Psoas muscle (tissue), 8 donors: ENCODE measurements around the gene SLC15A5. TPM values are rescaled to one million over a fixed set of nuclear protein-coding genes. Genes with fewer than 3 reads are reported as not detected.

Experiments used
- ATAC-seq, 4 donors: fragments of 200-7000 bp; cut with Tn5 transposase; one replicate each; pipeline ENCODE4 v1.9.1; 2020; ENCODE audit warnings: moderate library complexity in 3 of 4, mild to moderate bottlenecking in 2 of 4
- DNase-seq, 2 donors: peaks; one replicate each; pipeline ENCODE4 v3.0.0-alpha.2; 2020
- H3K27ac ChIP-seq: fragments of 200-600 bp; one replicate; pipeline ENCODE4 v1.8.0; 2022
- H3K27me3 ChIP-seq, 3 donors: fragments of 200-600 bp in 1 of 3; one replicate each; pipeline versions ENCODE4 v1.6.1 to v1.8.0; 2013 to 2022; ENCODE audit warnings: low read length in 2 of 3, mild to moderate bottlenecking in 2 of 3, moderate library complexity in 1 of 3; ENCODE audit not compliant: insufficient read depth in 3 of 3
- H3K36me3 ChIP-seq, 2 donors: fragments of 200-600 bp in 1 of 2; one replicate each; pipeline versions ENCODE4 v1.6.1 to v1.8.0; 2013 to 2022; ENCODE audit warnings: low read depth in 1 of 2, mild to moderate bottlenecking in 1 of 2, moderate library complexity in 1 of 2; ENCODE audit not compliant: insufficient read depth in 1 of 2
- H3K4me1 ChIP-seq: fragments of 200-600 bp; one replicate; pipeline ENCODE4 v1.8.0; 2022
- H3K4me3 ChIP-seq: fragments of 200-600 bp; one replicate; pipeline ENCODE4 v1.8.0; 2022; ENCODE audit warnings: mild to moderate bottlenecking
- H3K9me3 ChIP-seq: fragments of 200-600 bp; one replicate; pipeline ENCODE4 v1.8.0; 2022
- WGBS, 3 donors: extraction: QIAGEN DNeasy Blood & Tissue Kit; methylation state at CpG; one replicate each; pipeline versions ENCODE4 v1.1.6 to v1.1.7; 2013; 5-methylcytosine and 5-hydroxymethylcytosine counted together
- intact Hi-C, 2 donors: fragments of 100-400 bp; cut with DNase I; formaldehyde crosslinking; loops; one replicate each; pipeline versions ENCODE4 v1.11.0 to v1.14.2; 2022
- polyA plus RNA-seq, 3 donors: library from polyadenylated mRNA; stranded (reverse); fragments of 200-250 nt; gene quantifications; one replicate each; pipeline ENCODE4 v1.2.3, GENCODE V29; 2013
- total RNA-seq, 4 donors: library from RNA; stranded (reverse); fragmentation: NEBNext Ultra II Directional in 2 of 4; extraction: Animal tissue kit (Norgen Biotek cat#: 25700) in 2 of 4; gene quantifications; one replicate each; pipeline versions ENCODE4 v1.2.1 to v1.2.4, GENCODE V29; 2021 to 2023
- TF ChIP-seq, protein P1 (sequence below): fragments of 200-600 bp; IDR thresholded peaks from one replicate; pipeline ENCODE4 v1.8.0; 2022; ENCODE audit warnings: antibody characterized with exemption
- donor health status: healthy with polysubstance abuse.
- donor health status: DM: no; HTN: no; CAD: no; lungs with moderate emphysema.
- donor health status: Bipolar disorder and iron deficiency.
- donor health status: healthy.
- donor health status: DM: yes; HTN: yes; CAD: no.
- donor health status: DM: no; HTN: no; CAD: no.
- donor health status: DM: no; HTN: no; CAD: no.
- donor health status: DM: yes; HTN: yes; CAD: no.

SLC15A5 gene
- total and polyA plus RNA-seq, 7 donors, result not detected

DNA sequence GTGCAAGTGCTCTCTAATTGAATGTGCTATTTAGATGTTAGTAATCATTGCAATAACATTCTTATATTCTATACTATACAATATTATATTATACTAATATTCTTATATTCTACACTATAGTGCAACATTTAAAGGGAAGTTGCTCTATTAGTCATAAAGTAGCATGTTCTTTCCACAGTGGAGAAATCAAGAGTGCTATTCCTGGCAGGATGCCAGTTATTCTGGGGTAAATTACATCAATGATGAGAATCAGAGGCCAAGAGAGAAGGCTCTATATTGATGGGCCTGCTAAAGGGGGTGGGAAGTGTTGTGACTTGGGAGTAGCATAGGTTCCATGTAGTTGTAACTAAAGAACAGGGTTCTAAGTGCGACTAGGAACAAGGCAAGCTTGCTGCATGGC, 121.5 kb downstream of the SLC15A5 start:
- H3K27ac ChIP-seq, result no peak overlapping the region
- no peak overlapping the region for H3K4me3 ChIP-seq
- no peaks in the 10 kb centered on the region for H3K36me3 ChIP-seq
- no peaks in the 10 kb centered on the region for H3K27me3 ChIP-seq
- ATAC-seq (no peak), DNase-seq (no peak)
- H3K9me3 ChIP-seq, result no peaks in the 10 kb centered on the region
- H3K4me1 ChIP-seq, result no peaks in the 10 kb centered on the region
- intact Hi-C loops, result no loop called here
- 89 to 100% (median 94%) methylated on average over 1 of the region's 1 CpG for WGBS, 3 donors
- TF ChIP-seq, protein P1, sequence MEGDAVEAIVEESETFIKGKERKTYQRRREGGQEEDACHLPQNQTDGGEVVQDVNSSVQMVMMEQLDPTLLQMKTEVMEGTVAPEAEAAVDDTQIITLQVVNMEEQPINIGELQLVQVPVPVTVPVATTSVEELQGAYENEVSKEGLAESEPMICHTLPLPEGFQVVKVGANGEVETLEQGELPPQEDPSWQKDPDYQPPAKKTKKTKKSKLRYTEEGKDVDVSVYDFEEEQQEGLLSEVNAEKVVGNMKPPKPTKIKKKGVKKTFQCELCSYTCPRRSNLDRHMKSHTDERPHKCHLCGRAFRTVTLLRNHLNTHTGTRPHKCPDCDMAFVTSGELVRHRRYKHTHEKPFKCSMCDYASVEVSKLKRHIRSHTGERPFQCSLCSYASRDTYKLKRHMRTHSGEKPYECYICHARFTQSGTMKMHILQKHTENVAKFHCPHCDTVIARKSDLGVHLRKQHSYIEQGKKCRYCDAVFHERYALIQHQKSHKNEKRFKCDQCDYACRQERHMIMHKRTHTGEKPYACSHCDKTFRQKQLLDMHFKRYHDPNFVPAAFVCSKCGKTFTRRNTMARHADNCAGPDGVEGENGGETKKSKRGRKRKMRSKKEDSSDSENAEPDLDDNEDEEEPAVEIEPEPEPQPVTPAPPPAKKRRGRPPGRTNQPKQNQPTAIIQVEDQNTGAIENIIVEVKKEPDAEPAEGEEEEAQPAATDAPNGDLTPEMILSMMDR, result no peak

DNA sequence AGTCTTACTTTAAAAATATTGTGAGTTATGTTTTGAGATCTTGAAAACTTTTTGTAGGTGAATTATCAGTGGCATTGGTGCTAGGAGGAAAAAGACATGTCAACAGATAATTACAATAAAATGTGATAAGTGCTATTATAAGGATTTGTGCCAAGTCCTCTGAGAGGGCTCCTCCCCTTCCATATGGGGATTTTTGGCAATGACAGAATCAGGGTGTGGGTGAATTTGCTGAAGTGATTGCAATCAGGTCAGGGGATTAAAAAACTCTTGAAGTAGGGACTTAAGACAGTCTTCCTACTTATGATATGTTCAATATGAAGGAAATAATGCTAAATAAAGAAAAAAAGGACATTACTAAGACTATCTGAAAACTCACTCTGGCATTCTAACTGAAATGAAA, 122.5 kb downstream of the SLC15A5 start:
- ATAC-seq (no peak), DNase-seq (no peak)
- intact Hi-C loops, result no loop called here
- TF ChIP-seq, protein P1, result no peak
- no peak overlapping the region for H3K27ac ChIP-seq
- H3K36me3 ChIP-seq, result no peaks in the 10 kb centered on the region
- H3K4me1 ChIP-seq, result no peaks in the 10 kb centered on the region
- no peak overlapping the region for H3K4me3 ChIP-seq
- no peaks in the 10 kb centered on the region for H3K9me3 ChIP-seq
- no peaks in the 10 kb centered on the region for H3K27me3 ChIP-seq

DNA sequence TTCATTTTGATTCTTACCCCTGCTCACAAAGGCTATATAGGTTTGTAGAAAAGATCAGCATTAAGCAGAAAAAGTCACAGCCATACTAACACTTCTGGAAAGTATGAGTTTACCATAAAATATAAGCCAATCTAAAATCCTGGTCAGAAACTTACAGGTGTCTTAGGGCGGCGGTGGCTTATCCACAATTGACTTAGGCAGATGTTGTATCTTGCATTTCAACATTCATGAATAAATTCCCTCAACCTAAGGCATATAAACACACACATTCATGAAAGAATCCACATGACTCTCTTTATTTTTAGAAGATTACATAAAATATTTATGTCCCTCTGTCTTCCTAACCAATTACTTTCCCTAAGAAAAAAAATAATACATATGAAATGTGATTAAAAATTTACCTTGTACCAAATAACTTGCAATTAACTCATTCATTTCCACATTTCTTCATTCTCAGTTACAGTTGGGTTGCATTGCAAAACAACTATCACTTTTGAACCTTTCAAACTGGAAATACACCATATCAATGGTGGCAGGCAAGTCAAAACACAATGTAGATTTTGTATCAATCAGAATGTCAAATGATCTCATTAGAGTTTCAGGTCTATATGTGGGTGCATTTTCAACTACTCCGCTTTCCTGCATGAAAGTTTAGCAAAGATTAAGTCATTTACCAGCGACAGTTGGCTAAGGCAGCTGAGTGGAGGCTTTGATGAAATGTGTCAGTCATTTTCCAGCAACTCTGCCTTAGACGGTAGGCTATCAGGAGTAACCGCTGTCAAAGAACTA, 124.4 kb downstream of the SLC15A5 start:
- Histone ChIP-seq H3K27ac (no peak overlapping the region), H3K36me3 (no peaks in the 10 kb centered on the region), H3K4me1 (no peaks in the 10 kb centered on the region), H3K4me3 (no peak overlapping the region), H3K27me3 (no peaks in the 10 kb centered on the region), H3K9me3 (no peaks in the 10 kb centered on the region)
- ATAC-seq (no peak), DNase-seq (no peak)
- TF ChIP-seq, protein P1, result no peak
- intact Hi-C loops, result no loop called here
- WGBS, 3 donors, result 88 to 90% (median 88%) methylated on average over 6 of the region's 6 CpGs

DNA sequence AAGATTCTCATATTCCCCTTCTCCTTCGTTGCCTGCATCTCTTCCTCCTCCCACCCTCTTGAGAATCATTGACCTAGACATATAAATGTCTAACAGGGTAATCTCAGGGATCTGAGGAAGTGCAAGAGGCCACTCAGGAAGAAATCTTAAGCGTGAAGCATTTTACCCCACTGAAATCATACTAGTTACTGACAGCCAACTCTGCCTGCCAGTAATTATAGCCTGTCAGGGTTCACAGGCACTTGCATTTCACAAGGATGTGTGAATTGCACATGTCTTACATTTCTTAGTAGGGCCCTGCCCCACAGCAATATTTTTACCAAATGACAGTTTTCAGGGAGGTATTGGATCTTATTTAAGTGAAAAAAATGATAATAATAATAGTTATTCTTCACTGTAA, 127.2 kb downstream of the SLC15A5 start:
- intact Hi-C loops, result no loop called here

More for the DNA sequence above, 127.2 kb downstream of the SLC15A5 start:
- Histone ChIP-seq H3K27me3 (peaks cover 0 to 3% (median 0%) of the 10 kb centered on the region in 3 donors), H3K4me1 (no peaks in the 10 kb centered on the region), H3K4me3 (no peak overlapping the region), H3K36me3 (no peaks in the 10 kb centered on the region), H3K27ac (no peak overlapping the region), H3K9me3 (no peaks in the 10 kb centered on the region)
- TF ChIP-seq, protein P1, result no peak
- DNase-seq (no peak), ATAC-seq (no peak)
- 4 to 10% (median 4%) methylated on average over 2 of the region's 2 CpGs for whole genome bisulfite sequencing, 3 donors
